HCT116 (cell line): ENCODE results near the gene PCDHGA1. TPM values are rescaled to one million over a fixed set of nuclear protein-coding genes. Genes with fewer than 3 reads are reported as not detected.

Experiments used
- ATAC-seq: fragments of 200-7000 bp; cut with Tn5 transposase; 2 replicates; pipeline ENCODE4 v1.9.1; 2020; ENCODE audit warnings: mild to moderate bottlenecking, moderate library complexity
- BruUV-seq: library from RNA; stranded (reverse); fragments of 400-500 nt; replicated peaks from 2 replicates; lab custom pipeline; 2021; lab: Mats Ljungman, UMichigan
- CTCF ChIA-PET: fragments of 300-600 bp; sonication (Branson Sonifier 250); formaldehyde crosslinking; loops from one replicate; lab custom pipeline; 2021; ENCODE audit warnings: antibody characterized with exemption; lab: Charles Lee
- POLR2A ChIA-PET: fragments of 300-600, 350-600 bp; sonication (Branson Sonifier 250); formaldehyde crosslinking; loops from one replicate; lab custom pipeline; 2021; ENCODE audit warnings: antibody characterized with exemption; lab: Charles Lee
- RAD21 ChIA-PET, 2 experiments: fragments of 300-600 bp; sonication (Branson Sonifier 250); formaldehyde crosslinking; loops; one replicate each; lab custom pipeline; 2023; ENCODE audit warnings: low total read pairs in 2 of 2; ENCODE audit not compliant: uncharacterized antibody in 2 of 2, unreplicated experiment in 2 of 2, low non-redundant PET in 1 of 2; lab: Charles Lee
- DNase-seq: peaks from one replicate; pipeline ENCODE4 v3.0.0-alpha.2; 2010; ENCODE audit warnings: low read depth, low spot score
- H2AFZ ChIP-seq: fragments of 200-600 bp; shearing (Covaris generic), sonication (generic); 2 replicates; pipeline ENCODE4 v1.6.1; 2017; ENCODE audit warnings: low read depth, mixed run types, mixed read lengths, antibody characterized with exemption, low read length; ENCODE audit not compliant: poor library complexity, severe bottlenecking
- H3K27ac ChIP-seq: 2 replicates; pipeline ENCODE4 v1.5.1; 2012; ENCODE audit warnings: low read depth, low read length
- H3K27me3 ChIP-seq: fragments of 200-600 bp; sonication (generic); 2 replicates; pipeline ENCODE4 v1.6.1; 2016; ENCODE audit warnings: mixed run types, low read length, mixed read lengths; ENCODE audit not compliant: insufficient read depth
- H3K36me3 ChIP-seq, 2 experiments: fragments of 200-500 bp in 1 of 2; fragments of 200-600 bp in 1 of 2; sonication (Bioruptor generic) in 1 of 2; sonication (generic) in 1 of 2; 2 replicates each; pipeline versions ENCODE4 v1.5.1 to v1.6.1; 2014 to 2016; ENCODE audit warnings: low read length in 2 of 2, inconsistent platforms in 1 of 2, mixed read lengths in 1 of 2, mixed run types in 1 of 2; ENCODE audit not compliant: insufficient read depth in 2 of 2, control insufficient read depth in 1 of 2
- H3K4me1 ChIP-seq, 2 experiments: fragments of 200-600 bp in 1 of 2; sonication (generic) in 1 of 2; 2 replicates each; pipeline versions ENCODE4 v1.5.1 to v1.6.1; 2012 to 2017; ENCODE audit warnings: low read length in 2 of 2, inconsistent platforms in 1 of 2, mild to moderate bottlenecking in 1 of 2, mixed read lengths in 1 of 2, mixed run types in 1 of 2, moderate library complexity in 1 of 2; ENCODE audit not compliant: insufficient read depth in 2 of 2, control insufficient read depth in 1 of 2
- H3K4me2 ChIP-seq: fragments of 200-600 bp; sonication (generic); 2 replicates; pipeline ENCODE4 v1.6.1; 2017; ENCODE audit warnings: mixed run types, low read length, mixed read lengths
- H3K4me3 ChIP-seq, 2 experiments: fragments of 200-600 bp in 1 of 2; sonication (generic) in 1 of 2; replicated peaks in 1 of 2; 2 replicates each; pipeline ENCODE4 v1.5.1; 2011 to 2016; ENCODE audit warnings: low read length in 2 of 2, control low read depth in 1 of 2, low read depth in 1 of 2, mild to moderate bottlenecking in 1 of 2, mixed read lengths in 1 of 2, mixed run types in 1 of 2
- H3K79me2 ChIP-seq: fragments of 200-600 bp; sonication (generic); 2 replicates; pipeline ENCODE4 v1.6.1; 2017; ENCODE audit warnings: mild to moderate bottlenecking, mixed run types, low read length, moderate library complexity, mixed read lengths; ENCODE audit not compliant: insufficient read depth
- H3K9ac ChIP-seq: fragments of 200-600 bp; sonication (generic); 2 replicates; pipeline ENCODE4 v1.6.1; 2016; ENCODE audit warnings: low read length, mixed read lengths
- H3K9me2 ChIP-seq: fragments of 200-600 bp; sonication (generic), shearing (Covaris generic); 2 replicates; pipeline ENCODE4 v1.6.1; 2017; ENCODE audit warnings: mixed run types, mild to moderate bottlenecking, moderate library complexity; ENCODE audit not compliant: insufficient read depth
- H3K9me3 ChIP-seq, 2 experiments: fragments of 200-500 bp in 1 of 2; fragments of 200-600 bp in 1 of 2; sonication (Bioruptor generic) in 1 of 2; sonication (generic) in 1 of 2; 2 replicates each; pipeline ENCODE4 v1.6.1; 2014 to 2017; ENCODE audit warnings: low read length in 2 of 2, mixed read lengths in 2 of 2, inconsistent platforms in 1 of 2, low read depth in 1 of 2, mild to moderate bottlenecking in 1 of 2, mixed run types in 1 of 2, moderate library complexity in 1 of 2; ENCODE audit not compliant: control insufficient read depth in 1 of 2, insufficient read depth in 1 of 2
- H4K20me1 ChIP-seq: fragments of 200-600 bp; sonication (generic), shearing (Covaris generic); 2 replicates; pipeline ENCODE4 v1.6.1; 2017; ENCODE audit warnings: mixed run types, mild to moderate bottlenecking, moderate library complexity; ENCODE audit not compliant: insufficient read depth
- CTCF ChIP-seq, 3 experiments: fragments of 200-600 bp in 1 of 3; sonication (generic) in 1 of 3; IDR thresholded peaks in 2 of 3; conservative IDR thresholded peaks in 1 of 3; 2 replicates each; pipeline ENCODE4 v1.5.1; 2012 to 2017; ENCODE audit warnings: low read depth in 2 of 3, low read length in 2 of 3, antibody characterized with exemption in 1 of 3, borderline replicate concordance in 1 of 3, control low read depth in 1 of 3, mild to moderate bottlenecking in 1 of 3, mixed read lengths in 1 of 3, mixed run types in 1 of 3, moderate library complexity in 1 of 3; ENCODE audit not compliant: insufficient read depth in 1 of 3
- EGR1 ChIP-seq: IDR thresholded peaks from 2 replicates; pipeline ENCODE4 v1.6.1; 2012; ENCODE audit warnings: low read depth
- FOSL1 ChIP-seq: IDR thresholded peaks from 2 replicates; pipeline ENCODE4 v1.6.1; 2012; ENCODE audit warnings: low read depth
- JUND ChIP-seq: IDR thresholded peaks from 2 replicates; pipeline ENCODE4 v1.6.1; 2012
- MAX ChIP-seq: IDR thresholded peaks from 2 replicates; pipeline ENCODE4 v1.6.1; 2012
- POLR2A ChIP-seq: IDR thresholded peaks from 2 replicates; pipeline ENCODE4 v1.7.0; 2011; ENCODE audit warnings: borderline replicate concordance; ENCODE audit not compliant: insufficient read depth, insufficient read length; ENCODE audit errors: extremely low read depth
- POLR2AphosphoS5 ChIP-seq: IDR thresholded peaks from 2 replicates; pipeline ENCODE4 v1.6.1; 2011; ENCODE audit warnings: mild to moderate bottlenecking, low read depth, low read length, moderate library complexity
- REST ChIP-seq: IDR thresholded peaks from 2 replicates; pipeline ENCODE4 v1.6.1; 2012; ENCODE audit warnings: low read depth
- SP1 ChIP-seq: IDR thresholded peaks from 2 replicates; pipeline ENCODE4 v1.6.1; 2012; ENCODE audit warnings: low read depth
- TCF7L2 ChIP-seq: IDR thresholded peaks from 2 replicates; pipeline ENCODE4 v1.7.0; 2011; ENCODE audit warnings: borderline replicate concordance, inconsistent platforms; ENCODE audit not compliant: insufficient read depth, insufficient read length; ENCODE audit errors: extremely low read depth
- ZFX ChIP-seq: fragments of 450-650 bp; IDR thresholded peaks from 2 replicates; pipeline ENCODE4 v1.6.1; 2017
- ZNF274 ChIP-seq: fragments of 200-500 bp; sonication (Bioruptor generic); IDR thresholded peaks from 2 replicates; pipeline ENCODE4 v1.6.1; 2014; ENCODE audit warnings: mild to moderate bottlenecking, low read depth, low read length, inconsistent platforms
- intact Hi-C: fragments of 100-400 bp; cut with micrococcal nuclease; formaldehyde crosslinking; loops from 2 replicates; pipeline ENCODE4 v1.10.0; 2022
- total RNA-seq: library from RNA; stranded (reverse); gene quantifications from one replicate; pipeline ENCODE4 v1.2.1, GENCODE V29; 2021; ENCODE audit not compliant: unreplicated experiment
- TF ChIP-seq, protein P1 (sequence below): IDR thresholded peaks from 2 replicates; pipeline ENCODE4 v1.6.1; 2012

PCDHGA1 gene
- total RNA-seq, 1 experiment from 2014 or later: 0.05 TPM

DNA sequence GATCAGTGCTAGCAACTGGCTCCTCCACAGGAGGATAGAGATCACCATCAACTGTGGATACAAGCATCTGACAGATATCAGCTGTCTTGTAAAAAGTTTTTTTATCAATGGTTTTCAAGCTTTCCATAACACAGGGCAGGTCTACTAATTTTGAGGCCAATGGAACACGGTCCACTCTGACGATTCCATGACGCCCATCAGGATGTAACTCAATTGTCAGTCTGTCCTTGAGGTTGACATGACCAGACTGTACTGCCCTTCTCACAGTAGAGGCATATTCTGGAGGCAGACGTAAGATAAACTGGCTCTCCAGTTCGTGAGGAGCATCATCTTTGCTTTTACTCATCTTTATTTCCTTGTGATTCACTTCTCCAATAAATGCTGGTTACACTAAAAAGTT, 10.6 kb upstream of the PCDHGA1 start:
- intact Hi-C loops: loop anchor here (1.0 to 2.0 kb wide), 2 partner anchors 205 to 245 kb away; no protein-coding TSS in a partner anchor
- POLR2A ChIA-PET: interaction anchor here (1.0 to 1.7 kb wide), 4 partner anchors 93 to 244 kb away, joined by 3 to 11 read pairs (median 4); partner anchors contain the start of gene PCDHGA10
- Histone ChIP-seq H3K4me2 (peak overlapping the region; percentile 79), H2AFZ (no peak overlapping the region), H3K27ac (peak overlapping the region; percentile 89; the same call in 1 of the 2 replicates), H3K27me3 (no peaks in the 10 kb centered on the region), H3K36me3 (peaks cover 2 to 19% of the 10 kb centered on the region in 2 experiments; a peak in 2 of 4 replicates), H3K9me2 (no peaks in the 10 kb centered on the region), H3K4me3 (peak overlapping the region; percentile 70 to 74), H3K9me3 (peaks cover 19 to 26% of the 10 kb centered on the region in 2 experiments), H4K20me1 (no peaks in the 10 kb centered on the region), H3K9ac (0 out of 2 replicates have a peak overlapping the region, but pooled peaks have one; percentile 78), H3K79me2 (peaks cover 29% of the 10 kb centered on the region), H3K4me1 (peaks cover 4 to 13% of the 10 kb centered on the region in 2 experiments; a peak in 3 of 4 replicates)
- CTCF ChIA-PET: interaction anchor here (0.9 to 2.1 kb wide), 16 partner anchors 9 to 272 kb away, joined by 3 to 19 read pairs (median 4); partner anchors contain the start of genes PCDHB10, PCDHB14, PCDHGA10 and PCDHGB1
- TF ChIP-seq POLR2A (no peak), MAX (no peak), ZFX (no peak), FOSL1 (no peak), POLR2AphosphoS5 (no peak), CTCF (IDR thresholded peaks at IDR 0.05 in 2 of 3, conservative IDR thresholded peaks at IDR 0.05 in 1 of 3; ENCODE audit: borderline replicate concordance in 1 of 3, insufficient read depth in 1 of 3, low read depth in 2 of 3, low read length in 2 of 3) (no peak), JUND (no peak), REST (no peak), ZNF274 (no peak), SP1 (no peak), TCF7L2 (no peak), EGR1 (no peak)
- TF ChIP-seq, protein P1, sequence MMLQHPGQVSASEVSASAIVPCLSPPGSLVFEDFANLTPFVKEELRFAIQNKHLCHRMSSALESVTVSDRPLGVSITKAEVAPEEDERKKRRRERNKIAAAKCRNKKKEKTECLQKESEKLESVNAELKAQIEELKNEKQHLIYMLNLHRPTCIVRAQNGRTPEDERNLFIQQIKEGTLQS: no peak
- ATAC-seq: no peak
- no peak for DNase-seq
- no TSS peak for BruUV-seq
- RAD21 ChIA-PET: interaction anchor here (1.3 kb wide), 2 partner anchors 244 kb away, joined by 3 to 5 read pairs; no protein-coding TSS in a partner anchor
